GM23338 (cell line): Measurements from ENCODE around the gene PHLPP2. TPM values are rescaled to one million over a fixed set of nuclear protein-coding genes. Genes with fewer than 3 reads are reported as not detected.

Experiments
- ATAC-seq: fragments of 200-7000 bp; cut with Tn5 transposase; 3 replicates; pipeline ENCODE4 v1.9.1; 2020
- DNase-seq: peaks from one replicate; pipeline ENCODE4 v3.0.0-alpha.2; 2015; ENCODE audit warnings: low spot score
- H2AFZ ChIP-seq: fragments of 200-600 bp; sonication (generic); 2 replicates; pipeline ENCODE4 v1.8.0; 2016; ENCODE audit warnings: antibody characterized with exemption, mild to moderate bottlenecking, moderate library complexity
- H3F3A ChIP-seq: fragments of 200-600 bp; sonication (generic); replicated peaks from 2 replicates; pipeline ENCODE4 v1.8.0; 2017; ENCODE audit warnings: antibody characterized with exemption, mixed run types, low read depth
- H3K27ac ChIP-seq: fragments of 200-600 bp; sonication (generic); 2 replicates; pipeline ENCODE4 v1.6.1; 2016; ENCODE audit warnings: low read depth
- H3K27me3 ChIP-seq: fragments of 200-600 bp; sonication (generic); 2 replicates; pipeline ENCODE4 v1.8.0; 2016; ENCODE audit warnings: mild to moderate bottlenecking, mixed run types, moderate library complexity; ENCODE audit not compliant: insufficient read depth
- H3K36me3 ChIP-seq: fragments of 200-600 bp; sonication (generic); 2 replicates; pipeline ENCODE4 v1.8.0; 2016; ENCODE audit warnings: mild to moderate bottlenecking; ENCODE audit not compliant: insufficient read depth
- H3K4me1 ChIP-seq: fragments of 200-600 bp; sonication (generic); 2 replicates; pipeline ENCODE4 v1.8.0; 2016; ENCODE audit warnings: mild to moderate bottlenecking, moderate library complexity; ENCODE audit not compliant: insufficient read depth
- H3K4me2 ChIP-seq: fragments of 200-600 bp; sonication (generic); 2 replicates; pipeline ENCODE4 v1.7.1; 2017; ENCODE audit warnings: mixed run types
- H3K4me3 ChIP-seq: fragments of 200-600 bp; sonication (generic); 2 replicates; pipeline ENCODE4 v1.6.1; 2016; ENCODE audit warnings: mixed run types
- H3K79me2 ChIP-seq: fragments of 200-600 bp; sonication (generic); replicated peaks from 2 replicates; pipeline ENCODE4 v1.8.0; 2017; ENCODE audit warnings: mild to moderate bottlenecking; ENCODE audit not compliant: insufficient read depth
- H3K9me2 ChIP-seq: fragments of 200-600 bp; sonication (generic); 2 replicates; pipeline ENCODE4 v1.8.0; 2017; ENCODE audit not compliant: insufficient read depth
- H4K20me1 ChIP-seq: fragments of 200-600 bp; sonication (generic); replicated peaks from 2 replicates; pipeline ENCODE4 v1.8.0; 2017; ENCODE audit warnings: mild to moderate bottlenecking; ENCODE audit not compliant: insufficient read depth
- H3K27ac Mint-ChIP-seq: 2 replicates; pipeline ENCODE4 v1.8.0; 2020; ENCODE audit warnings: inconsistent platforms, mild to moderate bottlenecking, moderate library complexity, mixed read lengths
- H3K27me3 Mint-ChIP-seq: 3 replicates; pipeline ENCODE4 v1.8.0; 2022; ENCODE audit warnings: low read depth, mild to moderate bottlenecking, moderate library complexity, mixed read lengths, inconsistent platforms; ENCODE audit not compliant: insufficient read depth, poor library complexity
- H3K36me3 Mint-ChIP-seq: 3 replicates; pipeline ENCODE4 v1.8.0; 2021; ENCODE audit warnings: low read depth, mild to moderate bottlenecking, inconsistent platforms, moderate library complexity, mixed read lengths
- H3K4me1 Mint-ChIP-seq: 3 replicates; pipeline ENCODE4 v1.8.0; 2020; ENCODE audit warnings: mild to moderate bottlenecking, inconsistent platforms, mixed read lengths
- H3K4me3 Mint-ChIP-seq: 3 replicates; pipeline ENCODE4 v1.8.0; 2021; ENCODE audit warnings: moderate library complexity, mild to moderate bottlenecking, inconsistent platforms, mixed read lengths
- H3K9me3 Mint-ChIP-seq: 3 replicates; pipeline ENCODE4 v1.8.0; 2020; ENCODE audit warnings: moderate library complexity, mild to moderate bottlenecking, inconsistent platforms, mixed read lengths
- EZH2 ChIP-seq: fragments of 200-600 bp; sonication (generic); IDR thresholded peaks from one replicate; pipeline ENCODE4 v1.8.0; 2017; ENCODE audit warnings: antibody characterized with exemption, mild to moderate bottlenecking, low read depth; ENCODE audit not compliant: unreplicated experiment
- JUNB ChIP-seq: IDR thresholded peaks from one replicate; pipeline ENCODE4 v1.6.1; 2016; ENCODE audit warnings: antibody characterized with exemption; ENCODE audit not compliant: unreplicated experiment
- ZNF114 ChIP-seq: fragments of 250-450 bp; sonication (Bioruptor Pico); IDR thresholded peaks from 2 replicates; pipeline ENCODE4 v1.5.0; 2020; ENCODE audit warnings: mild to moderate bottlenecking, moderate library complexity
- ZNF331 ChIP-seq: fragments of 250-450 bp; sonication (Bioruptor Pico); IDR thresholded peaks from 2 replicates; pipeline ENCODE4 v1.5.0; 2020; ENCODE audit warnings: low read depth, mild to moderate bottlenecking, moderate library complexity
- ZNF462 ChIP-seq: fragments of 250-450 bp; sonication (Bioruptor Pico); IDR thresholded peaks from 2 replicates; pipeline ENCODE4 v1.5.0; 2020; ENCODE audit warnings: mild to moderate bottlenecking, moderate library complexity
- polyA plus RNA-seq: library from polyadenylated mRNA; unstranded; fragments of >200 nt; fragmentation: Nextera tagmentation; extraction: Ambion mirVana; gene quantifications from 2 replicates; pipeline ENCODE4 v1.2.1, GENCODE V29; 2016
- total RNA-seq: library from RNA; depleted of rRNA; stranded (reverse); fragments of >200 nt; shearing (Covaris generic); gene quantifications from 2 replicates; pipeline ENCODE4 v1.2.3, GENCODE V29; 2014
- TF ChIP-seq, protein P1 (sequence below), 2 experiments: fragments of 200-600 bp in 1 of 2; sonication (generic) in 1 of 2; conservative IDR thresholded peaks; 2 replicates each; pipeline versions ENCODE4 v1.5.1 to v1.6.1; 2016 to 2017; ENCODE audit warnings: antibody characterized with exemption in 2 of 2, low read depth in 2 of 2, mild to moderate bottlenecking in 2 of 2, moderate library complexity in 1 of 2

The PHLPP2 gene
- total and polyA plus RNA-seq, 2 experiments from 2014 or later = 4.2 to 20.5 TPM

GRCh38 chr16:71625113-71625850, 99.2 kb downstream of the PHLPP2 start:
- peaks cover 23% of the 10 kb centered on the region for H3K36me3 Mint-ChIP-seq
- H3K27ac Mint-ChIP-seq = no peak overlapping the region
- no peak for DNase-seq
- Histone ChIP-seq H3K36me3 (0 out of 2 replicates have a peak, but pooled peaks cover 14% of the 10 kb centered on the region), H2AFZ (no peak overlapping the region), H3K4me1 (peaks cover 11% of the 10 kb centered on the region), H3K79me2 (peaks cover 23% of the 10 kb centered on the region), H3K9me2 (0 out of 2 replicates have a peak, but pooled peaks cover 7% of the 10 kb centered on the region), H3K4me2 (peak overlapping the region; percentile 83), H4K20me1 (0 out of 2 replicates have a peak, but pooled peaks cover 5% of the 10 kb centered on the region), H3K27me3 (no peaks in the 10 kb centered on the region), H3F3A (no peaks in the 10 kb centered on the region), H3K4me3 (peak overlapping the region; percentile 93), H3K27ac (no peak overlapping the region)
- peaks cover 21% of the 10 kb centered on the region for H3K4me1 Mint-ChIP-seq
- TF ChIP-seq ZNF114 = no peak
- no peak for TF ChIP-seq JUNB
- no peak for TF ChIP-seq ZNF462
- TF ChIP-seq, protein P1, sequence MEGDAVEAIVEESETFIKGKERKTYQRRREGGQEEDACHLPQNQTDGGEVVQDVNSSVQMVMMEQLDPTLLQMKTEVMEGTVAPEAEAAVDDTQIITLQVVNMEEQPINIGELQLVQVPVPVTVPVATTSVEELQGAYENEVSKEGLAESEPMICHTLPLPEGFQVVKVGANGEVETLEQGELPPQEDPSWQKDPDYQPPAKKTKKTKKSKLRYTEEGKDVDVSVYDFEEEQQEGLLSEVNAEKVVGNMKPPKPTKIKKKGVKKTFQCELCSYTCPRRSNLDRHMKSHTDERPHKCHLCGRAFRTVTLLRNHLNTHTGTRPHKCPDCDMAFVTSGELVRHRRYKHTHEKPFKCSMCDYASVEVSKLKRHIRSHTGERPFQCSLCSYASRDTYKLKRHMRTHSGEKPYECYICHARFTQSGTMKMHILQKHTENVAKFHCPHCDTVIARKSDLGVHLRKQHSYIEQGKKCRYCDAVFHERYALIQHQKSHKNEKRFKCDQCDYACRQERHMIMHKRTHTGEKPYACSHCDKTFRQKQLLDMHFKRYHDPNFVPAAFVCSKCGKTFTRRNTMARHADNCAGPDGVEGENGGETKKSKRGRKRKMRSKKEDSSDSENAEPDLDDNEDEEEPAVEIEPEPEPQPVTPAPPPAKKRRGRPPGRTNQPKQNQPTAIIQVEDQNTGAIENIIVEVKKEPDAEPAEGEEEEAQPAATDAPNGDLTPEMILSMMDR (conservative IDR thresholded peaks at IDR 0.05; ENCODE audit: low read depth in 2 of 2) = no peak
- no peak for TF ChIP-seq ZNF331 (CRISPR knock-in tag)
- no peak for TF ChIP-seq EZH2
- ATAC-seq = no peak
- peak overlapping the region; percentile 92 for H3K4me3 Mint-ChIP-seq
- H3K27me3 Mint-ChIP-seq = peaks cover 17% of the 10 kb centered on the region
- H3K9me3 Mint-ChIP-seq = peaks cover 4% of the 10 kb centered on the region; the same call in 1 of the 3 replicates
